MM.1S (cell line): ENCODE results near the gene UBE2L6.

Experiments
- EZH2 ChIP-seq: fragments of 300-600 bp; sonication (generic); optimal IDR thresholded peaks from 2 replicates; pipeline ENCODE3; 2017; ENCODE audit warnings: low read depth, mild to moderate bottlenecking, antibody characterized with exemption, low read length, mixed read lengths
- TF ChIP-seq, protein P1 (sequence below): fragments of 300-600 bp; sonication (generic); IDR thresholded peaks from 2 replicates; pipeline ENCODE4 v1.5.1; 2016; ENCODE audit warnings: antibody characterized with exemption, low read length, mixed read lengths

DNA sequence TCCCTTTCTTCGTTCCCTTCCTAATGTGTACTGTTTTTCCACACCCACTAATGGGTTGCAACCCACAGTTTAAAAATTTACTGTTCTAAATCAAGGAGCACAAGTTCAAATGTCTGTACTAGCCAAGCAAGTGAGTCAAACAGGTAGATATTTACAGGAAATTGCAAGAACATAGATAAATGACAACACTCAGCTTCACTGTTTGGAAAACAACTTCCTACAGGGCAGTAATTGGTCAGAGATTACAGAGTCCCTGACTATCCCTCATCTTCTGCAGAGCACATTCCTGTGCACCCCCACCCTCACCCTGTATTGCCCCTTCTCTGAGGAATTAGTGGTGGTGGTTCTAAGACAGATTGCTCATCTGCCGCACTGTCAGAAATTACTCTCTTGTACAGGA is 31.9 kb upstream of the UBE2L6 start:
- no peak for TF ChIP-seq EZH2
- TF ChIP-seq, protein P1, sequence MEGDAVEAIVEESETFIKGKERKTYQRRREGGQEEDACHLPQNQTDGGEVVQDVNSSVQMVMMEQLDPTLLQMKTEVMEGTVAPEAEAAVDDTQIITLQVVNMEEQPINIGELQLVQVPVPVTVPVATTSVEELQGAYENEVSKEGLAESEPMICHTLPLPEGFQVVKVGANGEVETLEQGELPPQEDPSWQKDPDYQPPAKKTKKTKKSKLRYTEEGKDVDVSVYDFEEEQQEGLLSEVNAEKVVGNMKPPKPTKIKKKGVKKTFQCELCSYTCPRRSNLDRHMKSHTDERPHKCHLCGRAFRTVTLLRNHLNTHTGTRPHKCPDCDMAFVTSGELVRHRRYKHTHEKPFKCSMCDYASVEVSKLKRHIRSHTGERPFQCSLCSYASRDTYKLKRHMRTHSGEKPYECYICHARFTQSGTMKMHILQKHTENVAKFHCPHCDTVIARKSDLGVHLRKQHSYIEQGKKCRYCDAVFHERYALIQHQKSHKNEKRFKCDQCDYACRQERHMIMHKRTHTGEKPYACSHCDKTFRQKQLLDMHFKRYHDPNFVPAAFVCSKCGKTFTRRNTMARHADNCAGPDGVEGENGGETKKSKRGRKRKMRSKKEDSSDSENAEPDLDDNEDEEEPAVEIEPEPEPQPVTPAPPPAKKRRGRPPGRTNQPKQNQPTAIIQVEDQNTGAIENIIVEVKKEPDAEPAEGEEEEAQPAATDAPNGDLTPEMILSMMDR, result no peak
